Mesenchymal stem cell (in vitro differentiated cells and primary cell): Measurements from ENCODE around the gene MTCL3.

Source experiments
- DNase-seq: peaks from one replicate; pipeline ENCODE4 v3.0.0-alpha.2; 2013
- H2AFZ ChIP-seq: one replicate; pipeline ENCODE4 v1.6.1; 2013; ENCODE audit warnings: low read depth, mild to moderate bottlenecking, control low read depth, inconsistent platforms, low read length, moderate library complexity
- H2AK5ac ChIP-seq: 2 replicates; pipeline ENCODE4 v1.6.1; 2013; ENCODE audit warnings: low read length, moderate library complexity, mild to moderate bottlenecking, inconsistent platforms; ENCODE audit not compliant: severe bottlenecking
- H2BK120ac ChIP-seq: one replicate; pipeline ENCODE4 v1.6.1; 2013; ENCODE audit warnings: low read depth, mild to moderate bottlenecking, inconsistent platforms, low read length, moderate library complexity
- H2BK12ac ChIP-seq, 2 experiments: one replicate each; pipeline ENCODE4 v1.6.1; 2013; ENCODE audit warnings: inconsistent platforms in 2 of 2, low read length in 2 of 2, mild to moderate bottlenecking in 2 of 2, moderate library complexity in 2 of 2, control low read depth in 1 of 2
- H2BK15ac ChIP-seq: one replicate; pipeline ENCODE4 v1.6.1; 2013; ENCODE audit warnings: mild to moderate bottlenecking, low read depth, inconsistent platforms; ENCODE audit not compliant: poor library complexity, severe bottlenecking
- H2BK5ac ChIP-seq: 2 replicates; pipeline ENCODE4 v1.6.1; 2013; ENCODE audit warnings: low read depth, mild to moderate bottlenecking, low read length, control low read depth, inconsistent platforms; ENCODE audit not compliant: poor library complexity, severe bottlenecking
- H3K14ac ChIP-seq, 2 experiments: one replicate each; pipeline ENCODE4 v1.6.1; 2013; ENCODE audit warnings: inconsistent platforms in 2 of 2, low read length in 2 of 2, control low read depth in 1 of 2, mild to moderate bottlenecking in 1 of 2, moderate library complexity in 1 of 2
- H3K18ac ChIP-seq, 2 experiments: one replicate each; pipeline ENCODE4 v1.6.1; 2013; ENCODE audit warnings: inconsistent platforms in 2 of 2, low read length in 2 of 2, control low read depth in 1 of 2, low read depth in 1 of 2, mild to moderate bottlenecking in 1 of 2
- H3K23ac ChIP-seq, 2 experiments: one replicate each; pipeline ENCODE4 v1.6.1; 2013; ENCODE audit warnings: inconsistent platforms in 2 of 2, low read length in 2 of 2, mild to moderate bottlenecking in 2 of 2, moderate library complexity in 2 of 2, control low read depth in 1 of 2
- H3K27ac ChIP-seq: 2 replicates; pipeline ENCODE4 v1.5.1; 2013; ENCODE audit warnings: mild to moderate bottlenecking, moderate library complexity, low read length, control low read depth, inconsistent platforms; ENCODE audit not compliant: poor library complexity, severe bottlenecking
- H3K27me3 ChIP-seq, 2 experiments: 2 replicates each; pipeline versions ENCODE4 v1.6.1 to v1.7.0; 2013; ENCODE audit warnings: low read length in 2 of 2, mild to moderate bottlenecking in 2 of 2, moderate library complexity in 2 of 2, control low read depth in 1 of 2, inconsistent platforms in 1 of 2; ENCODE audit not compliant: control insufficient read depth in 1 of 2, insufficient read depth in 1 of 2
- H3K36me3 ChIP-seq, 2 experiments: 2 replicates each; pipeline versions ENCODE4 v1.6.1 to v1.7.0; 2013; ENCODE audit warnings: low read length in 2 of 2, control low read depth in 1 of 2, inconsistent platforms in 1 of 2, low read depth in 1 of 2, mild to moderate bottlenecking in 1 of 2; ENCODE audit not compliant: insufficient read depth in 2 of 2, control insufficient read depth in 1 of 2
- H3K4ac ChIP-seq, 2 experiments: one replicate each; pipeline ENCODE4 v1.6.1; 2013; ENCODE audit warnings: inconsistent platforms in 2 of 2, low read length in 2 of 2, mild to moderate bottlenecking in 2 of 2, moderate library complexity in 2 of 2, control low read depth in 1 of 2, low read depth in 1 of 2
- H3K4me1 ChIP-seq: 2 replicates; pipeline ENCODE4 v1.6.1; 2013; ENCODE audit warnings: low read depth, low read length, control low read depth; ENCODE audit not compliant: control insufficient read depth, insufficient read depth
- H3K4me2 ChIP-seq: 2 replicates; pipeline ENCODE4 v1.6.1; 2013; ENCODE audit warnings: low read length, mild to moderate bottlenecking, inconsistent platforms; ENCODE audit not compliant: poor library complexity, severe bottlenecking
- H3K4me3 ChIP-seq, 2 experiments: 2 replicates each; pipeline versions ENCODE4 v1.5.1 to v1.7.0; 2013; ENCODE audit warnings: low read length in 2 of 2, mild to moderate bottlenecking in 2 of 2, control low read depth in 1 of 2, low read depth in 1 of 2; ENCODE audit not compliant: insufficient read depth in 1 of 2
- H3K79me1 ChIP-seq: replicated peaks from 2 replicates; pipeline ENCODE4 v1.6.1; 2013; ENCODE audit warnings: mild to moderate bottlenecking, control low read depth, low read length, inconsistent platforms; ENCODE audit not compliant: poor library complexity, severe bottlenecking
- H3K9ac ChIP-seq: 2 replicates; pipeline ENCODE4 v1.7.0; 2013; ENCODE audit warnings: mild to moderate bottlenecking, low read length, moderate library complexity
- H3K9me3 ChIP-seq: 2 replicates; pipeline ENCODE4 v1.7.0; 2013; ENCODE audit warnings: mild to moderate bottlenecking, low read length; ENCODE audit not compliant: control insufficient read depth
- H4K8ac ChIP-seq: one replicate; pipeline ENCODE4 v1.6.1; 2013; ENCODE audit warnings: inconsistent platforms, mild to moderate bottlenecking, low read length, moderate library complexity
- H4K91ac ChIP-seq: one replicate; pipeline ENCODE4 v1.6.1; 2013; ENCODE audit warnings: mild to moderate bottlenecking, low read length, inconsistent platforms
- WGBS: methylation state at CpG from one replicate; pipeline ENCODE4 v1.1.7; 2013; ENCODE audit warnings: mixed read lengths; 5-methylcytosine and 5-hydroxymethylcytosine counted together

The MTCL3 gene

GRCh38 chr6:127533736-127534135, 14.6 kb upstream of the MTCL3 start:
- no peak overlapping the region for H3K27ac ChIP-seq
- no peak overlapping the region for H3K4ac ChIP-seq
- no peak overlapping the region for H3K18ac ChIP-seq
- H4K8ac ChIP-seq, result no peak overlapping the region
- no peak overlapping the region for H3K4me2 ChIP-seq
- H2AFZ ChIP-seq, result no peak overlapping the region
- no peaks in the 10 kb centered on the region for H3K79me1 ChIP-seq
- no peak overlapping the region for H3K14ac ChIP-seq
- no peak overlapping the region for H2BK120ac ChIP-seq
- H3K9ac ChIP-seq, result no peak overlapping the region
- WGBS, result 100% methylated on average over 1 of the region's 3 CpGs
- DNase-seq, result no peak
- H3K27me3 ChIP-seq, result no peaks in the 10 kb centered on the region
- H4K91ac ChIP-seq, result no peak overlapping the region
- no peak overlapping the region for H2AK5ac ChIP-seq
- H3K4me1 ChIP-seq, result no peaks in the 10 kb centered on the region
- H2BK12ac ChIP-seq, result no peak overlapping the region
- no peak overlapping the region for H2BK15ac ChIP-seq
- H2BK5ac ChIP-seq, result no peak overlapping the region
- no peak overlapping the region for H3K23ac ChIP-seq
- H3K4me3 ChIP-seq, result no peak overlapping the region
- H3K9me3 ChIP-seq, result no peaks in the 10 kb centered on the region
- no peaks in the 10 kb centered on the region for H3K36me3 ChIP-seq

DNA sequence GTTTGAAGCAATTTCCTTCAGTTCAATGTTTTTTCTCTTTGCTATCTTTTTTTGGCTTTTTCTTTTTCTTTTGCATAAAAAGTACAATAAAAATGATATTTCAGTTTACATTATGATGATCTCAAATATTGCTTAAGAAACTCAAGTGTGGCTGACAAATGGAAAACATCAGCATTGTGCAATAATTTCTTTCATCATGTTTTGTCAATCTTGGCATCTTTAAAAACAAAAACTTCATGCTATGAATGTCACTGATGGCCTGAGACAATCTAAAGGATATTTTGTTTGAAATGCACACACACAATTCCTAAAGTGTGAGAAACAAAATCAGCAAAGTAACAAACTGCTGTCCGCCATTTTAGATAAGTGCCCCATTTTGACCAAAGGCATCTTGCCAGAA, 13.9 kb upstream of the MTCL3 start:
- H3K4me2 ChIP-seq, result no peak overlapping the region
- H4K91ac ChIP-seq, result no peak overlapping the region
- no peak overlapping the region for H2AFZ ChIP-seq
- H3K18ac ChIP-seq, result no peak overlapping the region
- no peak overlapping the region for H3K27ac ChIP-seq
- WGBS, result 88% methylated on average over 1 of the region's 1 CpG
- no peaks in the 10 kb centered on the region for H3K36me3 ChIP-seq
- H3K27me3 ChIP-seq, result no peaks in the 10 kb centered on the region
- no peak overlapping the region for H3K14ac ChIP-seq
- no peak overlapping the region for H2BK5ac ChIP-seq
- H2AK5ac ChIP-seq, result no peak overlapping the region
- no peak overlapping the region for H3K23ac ChIP-seq
- H3K4me3 ChIP-seq, result no peak overlapping the region
- H4K8ac ChIP-seq, result no peak overlapping the region
- no peaks in the 10 kb centered on the region for H3K9me3 ChIP-seq
- H2BK120ac ChIP-seq, result no peak overlapping the region
- H3K4ac ChIP-seq, result no peak overlapping the region
- H2BK15ac ChIP-seq, result no peak overlapping the region
- H3K4me1 ChIP-seq, result no peaks in the 10 kb centered on the region
- H3K79me1 ChIP-seq, result no peaks in the 10 kb centered on the region
- no peak overlapping the region for H3K9ac ChIP-seq
- no peak overlapping the region for H2BK12ac ChIP-seq
- no peak for DNase-seq

DNA sequence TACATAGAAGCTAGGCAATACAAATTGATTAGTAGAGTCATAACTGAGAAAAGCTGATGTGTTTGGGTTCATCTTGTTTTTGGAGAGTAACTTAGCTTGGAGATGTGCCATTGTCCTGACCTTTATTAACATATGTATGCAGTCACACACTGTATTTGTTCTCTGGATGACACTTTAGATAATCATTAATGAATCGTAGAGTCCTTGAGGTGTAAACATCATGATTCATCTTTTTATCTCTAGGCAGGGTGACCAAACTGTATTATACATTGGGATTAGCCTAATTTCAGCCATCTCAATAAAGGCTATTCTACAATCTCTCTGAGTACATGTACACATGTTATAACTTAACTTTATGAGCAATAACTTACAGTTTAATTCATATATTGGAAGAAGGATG, 3.6 kb upstream of the MTCL3 start:
- no peak for DNase-seq
- 71% methylated on average over 1 of the region's 1 CpG for WGBS
- no peak overlapping the region for H3K23ac ChIP-seq

GRCh38 chr6:127520066-127520465, 931 bp upstream of the MTCL3 start:
- H3K9me3 ChIP-seq, result no peaks in the 10 kb centered on the region
- H2AK5ac ChIP-seq, result no peak overlapping the region
- H2BK15ac ChIP-seq, result no peak overlapping the region
- peak; percentile 35 for DNase-seq
- H3K79me1 ChIP-seq, result no peaks in the 10 kb centered on the region
- no peak overlapping the region for H4K91ac ChIP-seq
- no peak overlapping the region for H3K4me2 ChIP-seq
- H3K18ac ChIP-seq, result no peak overlapping the region
- H2BK120ac ChIP-seq, result no peak overlapping the region
- no peak overlapping the region for H3K9ac ChIP-seq
- H3K27ac ChIP-seq, result no peak overlapping the region
- H3K36me3 ChIP-seq, result peaks cover 0 to 4% of the 10 kb centered on the region in 2 experiments
- H3K4me1 ChIP-seq, result peaks cover 6% of the 10 kb centered on the region
- no CpG with 5 or more reads among the region's 2 CpGs for WGBS
- H3K14ac ChIP-seq, result no peak overlapping the region
- no peak overlapping the region for H2BK5ac ChIP-seq
- no peaks in the 10 kb centered on the region for H3K27me3 ChIP-seq
- H4K8ac ChIP-seq, result no peak overlapping the region
- no peak overlapping the region for H2AFZ ChIP-seq
- no peak overlapping the region for H2BK12ac ChIP-seq
- no peak overlapping the region for H3K4me3 ChIP-seq
- no peak overlapping the region for H3K23ac ChIP-seq
- H3K4ac ChIP-seq, result no peak overlapping the region

More for the DNA sequence above, 3.6 kb upstream of the MTCL3 start:
- Histone ChIP-seq H2AK5ac (no peak overlapping the region), H3K14ac (no peak overlapping the region), H4K91ac (no peak overlapping the region), H2BK5ac (no peak overlapping the region), H3K27me3 (no peaks in the 10 kb centered on the region), H2BK120ac (no peak overlapping the region), H3K36me3 (no peaks in the 10 kb centered on the region), H3K4me1 (no peaks in the 10 kb centered on the region), H2AFZ (no peak overlapping the region), H3K4me2 (no peak overlapping the region), H3K79me1 (no peaks in the 10 kb centered on the region), H2BK15ac (no peak overlapping the region), H3K18ac (no peak overlapping the region), H3K27ac (no peak overlapping the region), H2BK12ac (no peak overlapping the region), H3K9ac (no peak overlapping the region), H3K4me3 (no peak overlapping the region), H3K4ac (no peak overlapping the region), H4K8ac (no peak overlapping the region), H3K9me3 (no peaks in the 10 kb centered on the region)
